HT1080 (cell line): Measurements from ENCODE around the gene ZNHIT3. TPM values are rescaled to one million over a fixed set of nuclear protein-coding genes. Genes with fewer than 3 reads are reported as not detected.
"Not testable (repeated sequence)": the region's sequence is repeated elsewhere in the genome, so short reads cannot be mapped to it uniquely, and the experiment has no call there.

Experiments
- DNase-seq: peaks from one replicate; pipeline ENCODE4 v3.0.0-alpha.2; 2015; ENCODE audit warnings: low read depth
- total RNA-seq: library from RNA; depleted of rRNA; stranded (reverse); fragments of >200 nt; shearing (Covaris generic); gene quantifications from 2 replicates; pipeline ENCODE4 v1.2.3, GENCODE V29; 2014

ZNHIT3 gene
- total RNA-seq, 1 experiment from 2014 or later: 55.4 TPM

DNA sequence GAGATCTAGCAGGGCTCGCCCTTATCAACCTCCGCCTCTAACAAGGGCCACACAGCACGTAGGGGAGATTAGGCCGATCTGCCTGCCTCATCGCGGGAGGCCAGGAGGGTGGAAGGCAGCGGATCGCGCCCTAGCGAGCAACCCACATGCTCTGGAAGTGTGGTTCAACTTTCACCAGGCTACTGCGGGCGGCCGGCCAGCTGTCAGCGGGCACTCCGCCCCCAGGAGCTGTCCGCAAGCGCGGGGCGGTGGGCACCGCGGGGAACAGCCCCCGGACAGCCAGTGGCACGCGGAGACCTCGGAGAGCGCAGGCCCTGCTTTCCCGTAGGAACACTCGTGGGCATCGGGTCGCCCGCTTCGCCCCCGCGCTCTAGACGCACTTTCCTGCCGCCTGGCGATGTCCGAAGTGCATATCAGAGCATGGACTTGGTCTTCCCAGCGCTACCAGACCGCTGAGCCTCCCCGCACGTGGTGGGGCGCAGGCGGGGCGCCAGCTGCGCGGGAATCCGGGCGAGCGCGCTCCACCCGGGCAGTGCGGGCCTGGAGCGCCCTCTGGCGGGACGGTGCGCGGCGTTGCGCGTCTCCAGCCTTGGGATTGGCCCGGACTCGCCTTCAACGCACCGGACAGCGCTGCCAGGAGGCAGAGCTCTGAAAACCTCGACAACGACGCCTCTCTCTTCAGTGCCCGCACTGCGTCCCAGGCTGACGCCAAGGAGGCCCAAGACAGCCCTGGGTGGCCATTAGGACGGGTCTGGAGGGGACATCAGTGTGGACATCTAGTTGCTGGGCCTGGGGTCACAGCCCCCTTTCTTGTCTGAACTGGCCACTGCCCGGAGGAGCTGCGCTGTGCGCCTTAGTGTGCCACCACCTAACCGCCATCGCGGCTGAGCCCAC is 3.6 kb upstream of the ZNHIT3 start:
- DNase-seq: peak; percentile 71

DNA sequence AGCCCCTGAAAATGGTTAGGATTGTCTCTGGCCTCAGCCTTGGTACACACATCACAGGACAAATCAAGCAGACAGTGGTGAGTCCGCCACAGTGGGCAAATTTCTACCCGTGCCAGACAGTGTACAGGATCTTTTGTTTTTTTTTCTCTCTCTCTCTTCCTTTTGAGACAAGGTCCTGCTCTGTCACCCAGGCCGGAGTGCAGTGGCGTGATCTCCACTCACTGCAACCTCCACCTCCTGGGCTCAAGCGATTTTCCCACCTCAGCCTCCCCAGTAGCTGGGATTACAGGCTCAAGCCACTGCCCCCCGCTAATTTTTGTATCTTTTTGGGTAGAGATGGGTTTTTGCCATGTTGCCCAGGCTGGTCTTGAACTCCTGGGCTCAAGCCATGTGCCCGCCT is 2.5 kb upstream of the ZNHIT3 start:
- DNase-seq: not testable (repeated sequence)

DNA sequence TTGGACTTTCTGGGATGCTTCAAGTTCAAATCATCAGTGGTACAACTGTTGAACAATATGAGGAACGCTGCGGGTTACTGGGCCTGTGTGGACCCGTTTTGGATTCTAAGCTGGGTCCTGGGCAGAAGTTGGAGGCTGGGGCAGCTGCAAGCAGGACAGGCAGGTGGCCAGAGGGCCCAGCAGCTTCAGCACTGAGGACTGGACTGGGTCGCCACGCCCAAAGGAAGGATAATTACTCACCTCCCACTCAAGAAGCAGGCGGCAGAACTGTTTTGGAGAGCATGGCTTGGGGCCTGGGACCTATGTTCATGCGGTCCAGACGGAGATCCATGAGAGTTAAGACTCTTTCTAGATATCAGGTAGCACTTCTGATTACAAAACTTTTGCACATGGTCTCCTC is 1.5 kb upstream of the ZNHIT3 start:
- DNase-seq: no peak

DNA sequence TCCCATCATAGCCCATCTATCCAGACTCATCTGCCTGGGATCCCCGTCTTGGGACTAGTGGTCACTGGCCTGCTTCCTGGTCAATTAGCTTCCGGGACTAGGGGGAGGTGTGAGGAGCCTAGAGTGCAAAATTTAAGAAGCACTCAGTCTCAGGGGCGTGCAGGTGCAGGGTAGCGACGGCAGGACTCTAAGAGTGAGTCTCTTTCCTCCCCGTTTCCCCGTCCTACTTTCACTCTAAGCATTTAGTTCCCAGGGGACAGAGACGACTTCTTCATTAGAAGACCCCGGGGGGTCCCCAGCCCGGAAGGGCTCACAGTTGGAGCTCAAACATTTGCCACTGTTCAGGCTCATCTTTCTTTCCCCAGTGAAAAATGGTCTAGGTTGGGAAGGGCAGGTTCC is 677 bp upstream of the ZNHIT3 start:
- no peak for DNase-seq

GRCh38 chr17:36493956-36494355 is 7.5 kb downstream of the ZNHIT3 start:
- no peak for DNase-seq

DNA sequence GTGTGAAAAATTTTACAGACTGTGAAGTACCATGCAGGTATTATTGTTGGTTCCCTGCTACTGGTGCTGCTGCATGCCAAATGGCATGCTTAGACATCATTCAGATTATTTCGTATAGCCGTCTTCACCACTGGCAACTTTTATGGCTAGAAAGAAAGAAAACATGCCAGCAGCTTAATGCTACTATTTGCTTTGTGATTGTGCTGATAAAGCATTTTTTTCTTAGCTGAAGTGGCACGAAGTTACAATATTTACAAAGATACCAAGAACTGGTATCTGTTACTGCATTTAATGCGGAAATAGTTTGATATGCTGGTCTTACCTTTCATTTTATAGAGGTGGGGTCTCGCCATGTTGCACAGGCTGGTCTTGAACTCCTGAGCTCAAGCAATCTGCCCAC is 8.2 kb downstream of the ZNHIT3 start:
- DNase-seq: no peak

DNA sequence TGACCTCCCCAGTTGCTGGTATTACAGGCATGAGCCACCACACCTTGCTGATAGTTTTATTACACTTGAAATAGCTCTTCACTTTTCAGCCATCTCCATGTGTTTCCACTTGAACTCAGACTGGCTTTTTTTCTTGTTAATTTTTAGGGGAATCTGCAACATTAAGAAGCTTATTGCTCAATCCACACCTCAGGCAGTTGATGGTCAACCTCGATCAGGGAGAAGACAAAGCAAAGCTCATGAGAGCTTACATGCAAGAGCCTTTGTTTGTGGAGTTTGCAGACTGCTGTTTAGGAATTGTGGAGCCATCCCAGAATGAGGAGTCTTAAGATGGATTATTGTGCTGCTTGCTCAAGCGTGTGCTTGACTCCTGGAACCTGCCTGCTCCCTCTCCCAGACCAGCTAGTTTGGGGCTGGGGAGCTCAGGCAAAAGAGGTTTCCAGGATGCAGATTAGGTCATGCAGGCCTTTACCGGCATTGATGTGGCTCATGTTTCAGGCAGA is 8.6 kb downstream of the ZNHIT3 start:
- no peak for DNase-seq

GRCh38 chr17:36496018-36496789 is 9.7 kb downstream of the ZNHIT3 start:
- no peak for DNase-seq

- DNase-seq: no peak
These were observed 11.7 kb downstream of the ZNHIT3 start for GRCh38 chr17:36498155-36498554.

DNA sequence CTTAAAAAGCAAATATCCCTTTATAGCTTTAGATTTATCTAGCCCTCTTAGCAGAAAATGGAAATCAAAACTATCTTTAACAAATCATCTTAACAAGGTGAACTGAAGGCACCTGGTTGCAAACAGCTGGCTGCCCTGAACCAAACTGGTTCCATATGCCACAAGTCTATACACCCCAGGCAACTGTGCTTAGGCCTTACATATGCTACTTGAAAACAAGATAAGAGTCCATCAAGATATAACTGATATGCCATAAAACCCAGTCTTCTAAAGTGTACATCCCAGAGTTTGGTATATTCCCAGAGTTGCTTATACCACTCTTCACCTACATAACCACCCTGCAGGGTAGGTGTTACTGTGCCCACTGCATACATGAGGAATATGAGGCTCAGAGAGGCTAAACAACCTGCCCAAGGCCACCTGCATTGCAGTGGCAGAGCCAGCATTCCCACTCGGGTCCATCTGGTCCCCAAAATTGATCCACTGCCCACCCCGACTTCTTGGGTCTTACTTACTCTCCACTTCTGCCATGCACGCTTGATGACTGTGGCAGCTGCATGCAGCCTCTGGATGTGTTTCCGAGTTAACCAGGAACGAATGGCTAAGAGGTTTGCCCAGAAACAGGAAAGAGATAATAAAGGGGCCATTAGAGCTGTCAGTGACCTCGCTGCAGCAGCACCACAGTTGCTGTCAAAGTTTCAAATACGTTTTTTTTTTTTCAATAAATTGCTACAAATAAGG is 12.2 kb downstream of the ZNHIT3 start:
- DNase-seq: no peak

DNA sequence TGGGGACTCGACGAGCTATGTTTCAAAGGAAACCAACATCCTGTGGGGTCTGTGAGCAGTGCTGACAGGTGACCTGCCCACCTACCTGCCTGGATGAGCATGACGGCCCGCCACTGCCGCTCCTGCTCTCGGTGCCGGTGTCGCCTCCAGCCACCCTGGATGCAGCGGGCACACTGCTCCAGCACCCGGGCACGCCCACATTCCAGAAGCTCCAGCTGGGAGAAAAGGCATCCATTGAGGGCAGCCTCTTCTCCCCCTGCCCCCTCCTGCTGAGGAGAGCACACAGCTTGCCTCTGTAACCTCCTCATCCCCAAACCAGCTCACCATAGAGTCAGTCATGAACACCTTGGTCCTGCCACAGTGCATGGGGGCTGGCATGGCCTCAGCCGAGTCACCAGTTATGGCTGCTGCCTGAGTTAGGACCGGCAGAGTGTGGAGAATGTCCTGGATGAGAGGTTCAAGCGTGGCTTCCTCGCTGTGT is 14.3 kb downstream of the ZNHIT3 start:
- no peak for DNase-seq

DNA sequence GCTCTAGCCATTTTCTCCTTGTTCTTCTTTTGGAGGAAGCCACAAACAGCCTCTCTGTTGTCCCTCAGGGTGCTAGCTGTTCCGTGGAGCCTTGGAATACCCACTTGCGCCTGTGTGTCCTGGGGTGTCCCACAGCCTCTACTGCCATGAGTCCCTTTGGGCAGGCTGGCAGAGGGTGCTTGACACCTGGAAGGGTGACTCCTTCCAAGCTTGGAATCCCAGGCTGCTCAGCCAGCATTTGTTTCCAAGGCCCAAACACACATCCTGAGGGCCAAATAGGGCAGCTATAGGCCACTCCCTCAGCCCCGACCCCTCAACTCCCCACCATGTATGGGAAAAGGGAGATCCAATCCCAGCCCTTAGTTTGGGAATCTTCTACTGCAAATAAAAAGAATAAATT is 14.9 kb downstream of the ZNHIT3 start:
- DNase-seq: no peak

- DNase-seq: no peak
These were observed 15.5 kb downstream of the ZNHIT3 start for GRCh38 chr17:36501963-36502362.

- DNase-seq: no peak
These were observed 17.1 kb downstream of the ZNHIT3 start for GRCh38 chr17:36503456-36504155.

DNA sequence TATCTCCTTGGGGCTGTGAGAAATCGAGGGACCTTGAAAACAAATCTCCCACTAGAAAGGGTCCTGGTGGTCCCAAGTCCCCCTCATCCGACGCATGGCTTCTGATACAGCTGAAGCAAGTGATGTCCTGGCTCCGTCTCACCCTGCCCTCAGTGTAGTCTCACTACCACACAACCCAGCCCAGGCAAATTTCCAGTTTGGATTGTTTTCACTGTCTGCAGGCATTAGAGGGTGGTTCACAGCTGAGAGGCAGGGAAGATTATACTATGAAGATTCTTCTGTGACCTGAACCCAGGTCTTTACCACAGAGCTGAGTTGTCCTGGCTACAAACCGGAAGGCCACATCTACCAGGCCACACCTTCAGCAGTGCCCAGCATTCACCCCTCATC is 17.7 kb downstream of the ZNHIT3 start:
- DNase-seq: no peak

DNA sequence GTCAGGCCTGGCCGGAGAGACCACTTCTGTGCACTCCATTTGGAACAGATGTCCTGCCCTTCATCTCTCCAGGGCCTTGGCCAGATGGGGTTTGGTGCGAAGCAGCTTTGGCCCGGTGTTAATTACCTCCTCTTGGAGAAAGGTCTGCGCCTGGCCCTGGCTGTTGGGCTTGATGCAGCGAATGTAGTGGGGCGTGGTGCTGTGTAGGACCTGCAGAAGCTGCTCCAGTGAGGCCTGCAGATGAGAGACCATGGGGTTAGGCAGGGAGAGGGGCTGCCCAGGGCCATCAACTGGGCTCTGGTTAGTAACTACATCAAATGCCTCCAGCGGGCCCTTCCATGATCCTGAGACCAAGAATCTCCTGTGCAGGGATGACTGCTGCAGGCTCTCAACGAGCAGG is 18.7 kb downstream of the ZNHIT3 start:
- DNase-seq: no peak

- DNase-seq: no peak
These were observed 19.9 kb downstream of the ZNHIT3 start for GRCh38 chr17:36506249-36506826.

DNA sequence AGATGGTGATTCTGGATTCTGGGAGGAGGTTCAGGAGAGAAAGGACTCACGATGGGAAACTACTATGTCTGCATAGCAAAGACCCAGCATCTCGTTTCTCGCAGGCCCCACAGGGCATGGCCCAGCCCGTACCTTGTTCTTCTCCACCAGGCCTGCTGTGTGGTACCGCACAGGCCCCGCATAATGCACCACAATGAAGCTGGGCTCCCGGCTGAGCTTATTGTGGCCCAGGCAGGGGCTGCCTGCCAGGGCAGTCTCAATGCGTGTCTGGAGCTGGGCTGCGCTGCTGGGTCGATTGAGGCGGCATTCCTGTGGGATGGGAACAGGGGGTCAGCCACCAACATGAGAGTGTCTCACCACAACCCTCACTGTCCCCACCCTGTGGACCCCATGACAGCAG is 20.4 kb downstream of the ZNHIT3 start:
- no peak for DNase-seq

DNA sequence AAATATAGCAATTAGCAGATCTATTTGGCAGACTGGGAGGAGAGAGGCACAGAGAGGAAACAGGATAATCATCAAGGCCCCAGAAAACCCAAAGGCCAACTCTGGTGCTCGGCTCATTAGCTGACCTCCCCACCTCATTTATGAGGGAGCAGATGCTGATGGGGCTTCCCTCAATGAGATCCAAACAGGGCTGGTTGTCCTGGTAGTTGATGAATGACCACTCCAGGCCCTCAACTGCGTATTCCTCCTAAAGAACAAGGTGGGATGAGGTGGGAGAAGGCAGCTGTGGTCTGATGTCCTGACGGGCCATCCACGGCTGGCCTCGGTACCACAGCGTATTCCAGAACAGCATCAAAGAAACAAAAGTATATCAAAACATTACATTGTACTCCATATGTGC is 20.8 kb downstream of the ZNHIT3 start:
- DNase-seq: no peak

DNA sequence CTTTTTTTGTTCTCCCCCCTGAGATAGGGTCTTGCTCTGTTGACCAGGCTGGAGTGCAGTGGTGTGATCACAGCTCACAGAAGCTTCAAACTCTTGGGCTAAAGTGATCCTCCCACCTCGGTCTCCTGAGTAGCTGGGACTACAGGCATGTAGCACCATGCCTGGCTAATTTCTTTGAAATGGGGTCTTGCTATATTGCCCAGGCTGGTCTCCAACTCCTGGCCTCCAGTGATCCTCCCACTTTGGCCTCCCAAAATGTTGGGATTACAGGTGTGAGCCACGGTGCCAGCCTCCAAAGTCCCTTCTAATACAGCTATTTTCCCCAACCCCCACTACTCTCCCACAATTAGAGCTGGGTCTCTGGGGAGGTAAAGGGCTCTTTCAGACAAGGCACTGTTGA is 22.0 kb downstream of the ZNHIT3 start:
- DNase-seq: not testable (repeated sequence)
